SK-N-SH (cell line): ENCODE measurements around the gene C1orf210. TPM values are rescaled to one million over a fixed set of nuclear protein-coding genes. Genes with fewer than 3 reads are reported as not detected.

Experiments used
- CTCF ChIA-PET: fragments of 300-600, 350-600 bp; formaldehyde crosslinking; extraction: SDS; loops from one replicate; lab custom pipeline; 2021; lab: Yijun Ruan, JAX
- POLR2A ChIA-PET: fragments of 350-600 bp; sonication (Branson Sonifier 250); formaldehyde crosslinking; extraction: SDS; loops from one replicate; lab custom pipeline; 2020; ENCODE audit warnings: antibody characterized with exemption, inconsistent platforms; lab: Yijun Ruan, JAX
- DNase-seq: peaks from one replicate; pipeline ENCODE4 v3.0.0; 2012
- H2AFZ ChIP-seq: fragments of 200-600 bp; sonication (generic); 2 replicates; pipeline ENCODE4 v1.8.1; 2016; ENCODE audit warnings: antibody characterized with exemption, mild to moderate bottlenecking, low read depth
- H3F3A ChIP-seq: fragments of 200-600 bp; sonication (generic); replicated peaks from 2 replicates; pipeline ENCODE3; 2016; ENCODE audit warnings: antibody characterized with exemption, mild to moderate bottlenecking; ENCODE audit not compliant: insufficient read depth
- H3K27ac ChIP-seq, 2 experiments: fragments of 200-500 bp in 1 of 2; fragments of 200-600 bp in 1 of 2; sonication (Bioruptor generic) in 1 of 2; sonication (generic), shearing (Covaris generic) in 1 of 2; 2 replicates each; pipeline versions ENCODE4 v1.5.1 to v1.6.1; 2014 to 2016; ENCODE audit warnings: low read depth in 2 of 2, inconsistent platforms in 1 of 2, low read length in 1 of 2, mild to moderate bottlenecking in 1 of 2, mixed read lengths in 1 of 2
- H3K27me3 ChIP-seq: fragments of 200-600 bp; sonication (generic), shearing (Covaris generic); 2 replicates; pipeline ENCODE4 v1.6.1; 2016; ENCODE audit warnings: mixed run types; ENCODE audit not compliant: insufficient read depth
- H3K36me3 ChIP-seq, 2 experiments: fragments of 200-500 bp in 1 of 2; fragments of 200-600 bp in 1 of 2; sonication (Bioruptor generic) in 1 of 2; sonication (generic) in 1 of 2; replicated peaks in 1 of 2; 2 replicates each; pipeline versions ENCODE3 to v1.5.1; 2014 to 2016; ENCODE audit warnings: low read length in 1 of 2, mild to moderate bottlenecking in 1 of 2; ENCODE audit not compliant: insufficient read depth in 2 of 2, control insufficient read depth in 1 of 2
- H3K4me1 ChIP-seq, 2 experiments: fragments of 200-500 bp in 1 of 2; fragments of 200-600 bp in 1 of 2; sonication (Bioruptor generic) in 1 of 2; sonication (generic), shearing (Covaris generic) in 1 of 2; 2 replicates each; pipeline versions ENCODE4 v1.5.1 to v1.6.1; 2014 to 2016; ENCODE audit warnings: low read depth in 1 of 2, low read length in 1 of 2, mixed run types in 1 of 2; ENCODE audit not compliant: insufficient read depth in 2 of 2, control insufficient read depth in 1 of 2
- H3K4me2 ChIP-seq: fragments of 200-600 bp; sonication (generic), shearing (Covaris generic); 2 replicates; pipeline ENCODE4 v1.6.1; 2017; ENCODE audit warnings: mixed run types
- H3K4me3 ChIP-seq, 2 experiments: fragments of 200-500 bp in 1 of 2; fragments of 200-600 bp in 1 of 2; sonication (Bioruptor generic) in 1 of 2; sonication (generic), shearing (Covaris generic) in 1 of 2; 2 replicates each; pipeline versions ENCODE4 v1.5.1 to v1.8.1; 2014 to 2016; ENCODE audit warnings: low read depth in 2 of 2, inconsistent platforms in 1 of 2, low read length in 1 of 2, mild to moderate bottlenecking in 1 of 2, mixed read lengths in 1 of 2, moderate library complexity in 1 of 2
- H3K79me2 ChIP-seq: fragments of 200-600 bp; sonication (generic); 2 replicates; pipeline ENCODE4 v1.8.1; 2017; ENCODE audit warnings: mild to moderate bottlenecking; ENCODE audit not compliant: insufficient read depth
- H3K9ac ChIP-seq: fragments of 200-600 bp; sonication (generic); 2 replicates; pipeline ENCODE4 v1.6.1; 2017; ENCODE audit warnings: mixed run types
- H3K9me2 ChIP-seq: fragments of 200-600 bp; sonication (generic); 2 replicates; pipeline ENCODE4 v1.6.1; 2017; ENCODE audit warnings: mixed run types
- H3K9me3 ChIP-seq: fragments of 200-600 bp; sonication (generic); 2 replicates; pipeline ENCODE4 v1.6.1; 2017; ENCODE audit warnings: mixed run types, mild to moderate bottlenecking, moderate library complexity
- H4K20me1 ChIP-seq: fragments of 200-600 bp; sonication (generic); 2 replicates; pipeline ENCODE4 v1.6.1; 2017; ENCODE audit warnings: mild to moderate bottlenecking, mixed run types; ENCODE audit not compliant: insufficient read depth
- ELF1 ChIP-seq: IDR thresholded peaks from 2 replicates; pipeline ENCODE4 v1.4.0; 2012
- EP300 ChIP-seq, 2 experiments: IDR thresholded peaks; 2 replicates each; pipeline versions ENCODE4 v1.4.0 to v1.6.1; 2012; ENCODE audit warnings: borderline replicate concordance in 1 of 2, low read depth in 1 of 2, low read length in 1 of 2
- EZH2phosphoT487 ChIP-seq: fragments of 200-600 bp; sonication (generic); IDR thresholded peaks from 2 replicates; pipeline ENCODE4 v1.6.1; 2017; ENCODE audit warnings: low read depth, mixed run types, mild to moderate bottlenecking, antibody characterized with exemption, moderate library complexity, borderline replicate concordance
- FOXJ3 ChIP-seq: sonication (generic); formaldehyde crosslinking; IDR thresholded peaks from 2 replicates; pipeline ENCODE4 v1.5.1; 2020; ENCODE audit warnings: mild to moderate bottlenecking, missing genetic modification reagents
- FOXM1 ChIP-seq: IDR thresholded peaks from 2 replicates; pipeline ENCODE4 v1.4.0; 2012; ENCODE audit warnings: low read depth, mild to moderate bottlenecking
- JUND ChIP-seq: IDR thresholded peaks from 2 replicates; pipeline ENCODE4 v1.4.0; 2012
- MXI1 ChIP-seq: IDR thresholded peaks from 2 replicates; pipeline ENCODE4 v1.6.1; 2012; ENCODE audit warnings: mild to moderate bottlenecking, low read depth, low read length, improper control_type of control experiment
- NRF1 ChIP-seq: IDR thresholded peaks from 2 replicates; pipeline ENCODE4 v1.6.1; 2012; ENCODE audit warnings: low read depth, mild to moderate bottlenecking, low read length
- RAD21 ChIP-seq: IDR thresholded peaks from 2 replicates; pipeline ENCODE4 v1.6.1; 2012; ENCODE audit warnings: mild to moderate bottlenecking, low read length
- RCOR1 ChIP-seq: fragments of 150-350 bp; IDR thresholded peaks from 2 replicates; pipeline ENCODE4 v1.6.1; 2017; ENCODE audit warnings: antibody characterized with exemption, low read length
- SIN3A ChIP-seq: IDR thresholded peaks from 2 replicates; pipeline ENCODE4 v1.6.1; 2012; ENCODE audit warnings: low read depth, mild to moderate bottlenecking, low read length, moderate library complexity, borderline replicate concordance
- SMC3 ChIP-seq: IDR thresholded peaks from 2 replicates; pipeline ENCODE4 v1.6.1; 2012; ENCODE audit warnings: low read depth, low read length, improper control_type of control experiment
- TCF12 ChIP-seq: IDR thresholded peaks from 2 replicates; pipeline ENCODE4 v1.4.0; 2012
- YY1 ChIP-seq: IDR thresholded peaks from 2 replicates; pipeline ENCODE4 v1.4.0; 2012; ENCODE audit warnings: low read depth, mild to moderate bottlenecking
- WGBS: methylation state at CpG from one replicate; pipeline ENCODE4 v1.1.6; 2017; ENCODE audit warnings: low lambda C conversion rate; 5-methylcytosine and 5-hydroxymethylcytosine counted together
- polyA plus RNA-seq, 3 experiments: library from polyadenylated mRNA; depleted of rRNA; stranded (reverse); fragments of >200 nt; gene quantifications; 2 replicates each; pipeline ENCODE4 v1.2.3, GENCODE V29; 2012
- TF ChIP-seq, protein P1 (sequence below): fragments of 150-350 bp; IDR thresholded peaks from 2 replicates; pipeline ENCODE4 v1.6.1; 2016; ENCODE audit warnings: mild to moderate bottlenecking, low read depth, low read length
- TF ChIP-seq, protein P2 (sequence below): fragments of 150-350 bp; IDR thresholded peaks from 2 replicates; pipeline ENCODE4 v1.6.1; 2017; ENCODE audit warnings: antibody characterized with exemption, low read length, low read depth, borderline replicate concordance
- TF ChIP-seq, protein P3 (sequence below): IDR thresholded peaks from 2 replicates; pipeline ENCODE4 v1.4.0; 2012; ENCODE audit warnings: low read depth
- TF ChIP-seq, protein P4 (sequence below): fragments of 200-600 bp; sonication (generic); IDR thresholded peaks from 2 replicates; pipeline ENCODE4 v1.6.1; 2017; ENCODE audit warnings: antibody characterized with exemption, mild to moderate bottlenecking, moderate library complexity

Gene C1orf210
- polyA plus RNA-seq, 1 of the 3 experiments (the other 2 are of a cell fraction) = not detected

DNA sequence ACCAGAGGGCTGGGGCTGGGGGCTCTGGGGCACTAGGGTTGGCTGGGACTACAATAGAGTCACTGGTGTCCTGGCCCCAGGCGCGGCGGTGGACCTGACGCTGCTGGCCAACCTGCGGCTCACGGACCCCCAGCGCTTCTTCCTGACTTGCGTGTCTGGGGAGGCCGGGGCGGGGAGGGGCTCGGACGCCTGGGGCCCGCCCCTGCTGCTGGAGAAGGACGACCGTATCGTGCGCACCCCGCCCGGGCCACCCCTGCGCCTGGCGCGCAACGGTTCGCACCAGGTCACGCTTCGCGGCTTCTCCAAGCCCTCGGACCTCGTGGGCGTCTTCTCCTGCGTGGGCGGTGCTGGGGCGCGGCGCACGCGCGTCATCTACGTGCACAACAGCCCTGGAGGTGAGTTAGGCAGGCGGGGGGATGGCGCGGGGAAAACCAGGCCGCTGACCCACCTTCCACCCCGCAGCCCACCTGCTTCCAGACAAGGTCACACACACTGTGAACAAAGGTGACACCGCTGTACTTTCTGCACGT lies 19.5 kb upstream of the C1orf210 start:
- CTCF ChIA-PET = no interaction called here
- no peak overlapping the region for H3K4me3 ChIP-seq
- no peaks in the 10 kb centered on the region for H3F3A ChIP-seq

GRCh38 chr1:43304314-43304681 lies 18.9 kb upstream of the C1orf210 start:
- no peak for TF ChIP-seq MXI1
- TF ChIP-seq ELF1 = no peak
- TF ChIP-seq, protein P1, sequence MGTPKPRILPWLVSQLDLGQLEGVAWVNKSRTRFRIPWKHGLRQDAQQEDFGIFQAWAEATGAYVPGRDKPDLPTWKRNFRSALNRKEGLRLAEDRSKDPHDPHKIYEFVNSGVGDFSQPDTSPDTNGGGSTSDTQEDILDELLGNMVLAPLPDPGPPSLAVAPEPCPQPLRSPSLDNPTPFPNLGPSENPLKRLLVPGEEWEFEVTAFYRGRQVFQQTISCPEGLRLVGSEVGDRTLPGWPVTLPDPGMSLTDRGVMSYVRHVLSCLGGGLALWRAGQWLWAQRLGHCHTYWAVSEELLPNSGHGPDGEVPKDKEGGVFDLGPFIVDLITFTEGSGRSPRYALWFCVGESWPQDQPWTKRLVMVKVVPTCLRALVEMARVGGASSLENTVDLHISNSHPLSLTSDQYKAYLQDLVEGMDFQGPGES = no peak
- TF ChIP-seq YY1 = no peak
- no peak for TF ChIP-seq FOXJ3 (CRISPR knock-in tag)
- no peak for TF ChIP-seq SMC3
- TF ChIP-seq, protein P2, sequence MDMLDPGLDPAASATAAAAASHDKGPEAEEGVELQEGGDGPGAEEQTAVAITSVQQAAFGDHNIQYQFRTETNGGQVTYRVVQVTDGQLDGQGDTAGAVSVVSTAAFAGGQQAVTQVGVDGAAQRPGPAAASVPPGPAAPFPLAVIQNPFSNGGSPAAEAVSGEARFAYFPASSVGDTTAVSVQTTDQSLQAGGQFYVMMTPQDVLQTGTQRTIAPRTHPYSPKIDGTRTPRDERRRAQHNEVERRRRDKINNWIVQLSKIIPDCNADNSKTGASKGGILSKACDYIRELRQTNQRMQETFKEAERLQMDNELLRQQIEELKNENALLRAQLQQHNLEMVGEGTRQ = no peak
- Histone ChIP-seq H4K20me1 (no peaks in the 10 kb centered on the region), H3K36me3 (no peaks in the 10 kb centered on the region), H3K4me2 (no peak overlapping the region), H3K27me3 (no peaks in the 10 kb centered on the region), H2AFZ (no peak overlapping the region), H3F3A (no peaks in the 10 kb centered on the region), H3K4me1 (no peaks in the 10 kb centered on the region), H3K9me3 (no peaks in the 10 kb centered on the region), H3K4me3 (no peak overlapping the region), H3K9me2 (no peaks in the 10 kb centered on the region), H3K27ac (no peak overlapping the region), H3K9ac (no peak overlapping the region), H3K79me2 (no peaks in the 10 kb centered on the region)
- WGBS = 62% methylated on average over 8 of the region's 8 CpGs
- DNase-seq = no peak
- POLR2A ChIA-PET = no interaction called here
- CTCF ChIA-PET = no interaction called here

More for the DNA sequence above, 19.5 kb upstream of the C1orf210 start:
- no peaks in the 10 kb centered on the region for H3K79me2 ChIP-seq
- no peak overlapping the region for H3K4me2 ChIP-seq
- no peaks in the 10 kb centered on the region for H3K9me3 ChIP-seq
- H3K4me1 ChIP-seq = no peaks in the 10 kb centered on the region
- no peaks in the 10 kb centered on the region for H3K9me2 ChIP-seq
- no peak overlapping the region for H3K27ac ChIP-seq
- no peak for TF ChIP-seq EZH2phosphoT487
- TF ChIP-seq JUND = no peak
- TF ChIP-seq RAD21 = no peak
- no peak for TF ChIP-seq SIN3A
- no peak for TF ChIP-seq TCF12
- no peak for TF ChIP-seq NRF1
- no peak for TF ChIP-seq FOXM1
- no peak for TF ChIP-seq EP300 (IDR thresholded peaks at IDR 0.05; ENCODE audit: borderline replicate concordance in 1 of 2, low read depth in 1 of 2, low read length in 1 of 2)
- TF ChIP-seq, protein P3, sequence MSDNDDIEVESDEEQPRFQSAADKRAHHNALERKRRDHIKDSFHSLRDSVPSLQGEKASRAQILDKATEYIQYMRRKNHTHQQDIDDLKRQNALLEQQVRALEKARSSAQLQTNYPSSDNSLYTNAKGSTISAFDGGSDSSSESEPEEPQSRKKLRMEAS = no peak
- TF ChIP-seq RCOR1 = no peak
- TF ChIP-seq, protein P4, sequence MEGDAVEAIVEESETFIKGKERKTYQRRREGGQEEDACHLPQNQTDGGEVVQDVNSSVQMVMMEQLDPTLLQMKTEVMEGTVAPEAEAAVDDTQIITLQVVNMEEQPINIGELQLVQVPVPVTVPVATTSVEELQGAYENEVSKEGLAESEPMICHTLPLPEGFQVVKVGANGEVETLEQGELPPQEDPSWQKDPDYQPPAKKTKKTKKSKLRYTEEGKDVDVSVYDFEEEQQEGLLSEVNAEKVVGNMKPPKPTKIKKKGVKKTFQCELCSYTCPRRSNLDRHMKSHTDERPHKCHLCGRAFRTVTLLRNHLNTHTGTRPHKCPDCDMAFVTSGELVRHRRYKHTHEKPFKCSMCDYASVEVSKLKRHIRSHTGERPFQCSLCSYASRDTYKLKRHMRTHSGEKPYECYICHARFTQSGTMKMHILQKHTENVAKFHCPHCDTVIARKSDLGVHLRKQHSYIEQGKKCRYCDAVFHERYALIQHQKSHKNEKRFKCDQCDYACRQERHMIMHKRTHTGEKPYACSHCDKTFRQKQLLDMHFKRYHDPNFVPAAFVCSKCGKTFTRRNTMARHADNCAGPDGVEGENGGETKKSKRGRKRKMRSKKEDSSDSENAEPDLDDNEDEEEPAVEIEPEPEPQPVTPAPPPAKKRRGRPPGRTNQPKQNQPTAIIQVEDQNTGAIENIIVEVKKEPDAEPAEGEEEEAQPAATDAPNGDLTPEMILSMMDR = no peak
- DNase-seq = no peak
- no peak overlapping the region for H2AFZ ChIP-seq
- WGBS = 93% methylated on average over 27 of the region's 46 CpGs
- H3K9ac ChIP-seq = no peak overlapping the region
- no peaks in the 10 kb centered on the region for H3K36me3 ChIP-seq
- H4K20me1 ChIP-seq = no peaks in the 10 kb centered on the region
- POLR2A ChIA-PET = no interaction called here
- H3K27me3 ChIP-seq = no peaks in the 10 kb centered on the region
